Neural cell (in vitro differentiated cells): Measurements from ENCODE around the gene MRPS35. TPM values are rescaled to one million over a fixed set of nuclear protein-coding genes. Genes with fewer than 3 reads are reported as not detected.

Experiments used
- H2AFZ ChIP-seq: fragments of 200-600, 300-800 bp; sonication (generic), shearing (Covaris generic); 2 replicates; pipeline ENCODE4 v1.6.0; 2014; ENCODE audit warnings: low read depth, mild to moderate bottlenecking, antibody characterized with exemption, low read length, moderate library complexity
- H3F3A ChIP-seq: fragments of 200-600 bp; shearing (Covaris generic); 2 replicates; pipeline ENCODE4 v1.6.1; 2016; ENCODE audit warnings: mild to moderate bottlenecking, moderate library complexity, mixed read lengths, antibody characterized with exemption, low read length; ENCODE audit not compliant: insufficient read depth, poor library complexity, severe bottlenecking
- H3K27ac ChIP-seq: fragments of 200-600, 300-800 bp; sonication (generic), shearing (Covaris generic); 2 replicates; pipeline ENCODE4 v1.5.1; 2014; ENCODE audit warnings: mild to moderate bottlenecking, low read length, moderate library complexity
- H3K27me3 ChIP-seq: fragments of 300-800, 200-600 bp; sonication (generic), shearing (Covaris generic); 2 replicates; pipeline ENCODE4 v1.6.0; 2014; ENCODE audit warnings: mild to moderate bottlenecking, low read depth, low read length, moderate library complexity; ENCODE audit not compliant: insufficient read depth
- H3K36me3 ChIP-seq: fragments of 300-800, 200-600 bp; sonication (generic), shearing (Covaris generic); 2 replicates; pipeline ENCODE4 v1.5.1; 2014; ENCODE audit warnings: mild to moderate bottlenecking, antibody characterized with exemption, low read length, moderate library complexity; ENCODE audit not compliant: insufficient read depth
- H3K4me2 ChIP-seq: fragments of 300-800, 200-600 bp; sonication (generic), shearing (Covaris generic); 2 replicates; pipeline ENCODE4 v1.6.0; 2014; ENCODE audit warnings: mild to moderate bottlenecking, low read length
- H3K4me3 ChIP-seq: fragments of 300-800, 200-600 bp; sonication (generic), shearing (Covaris generic); 2 replicates; pipeline ENCODE4 v1.5.1; 2014; ENCODE audit warnings: mild to moderate bottlenecking, low read length, moderate library complexity
- H3K79me2 ChIP-seq: fragments of 200-600 bp; shearing (Covaris generic); replicated peaks from 2 replicates; pipeline ENCODE4 v1.6.0; 2014; ENCODE audit warnings: mild to moderate bottlenecking, low read length, moderate library complexity; ENCODE audit not compliant: insufficient read depth
- H3K9ac ChIP-seq: fragments of 300-800, 200-600 bp; sonication (generic), shearing (Covaris generic); 2 replicates; pipeline ENCODE4 v1.6.1; 2016; ENCODE audit warnings: mild to moderate bottlenecking, low read length, mixed read lengths
- H3K9me2 ChIP-seq: fragments of 200-600 bp; shearing (Covaris generic); 2 replicates; pipeline ENCODE4 v1.6.1; 2016; ENCODE audit warnings: mild to moderate bottlenecking, low read length, mixed read lengths; ENCODE audit not compliant: insufficient read depth
- H3K9me3 ChIP-seq: fragments of 200-600, 300-800 bp; sonication (generic), shearing (Covaris generic); 2 replicates; pipeline ENCODE4 v1.6.1; 2016; ENCODE audit warnings: mild to moderate bottlenecking, mixed run types, low read length, moderate library complexity, mixed read lengths
- H4K20me1 ChIP-seq: fragments of 200-600 bp; shearing (Covaris generic); 2 replicates; pipeline ENCODE4 v1.6.1; 2016; ENCODE audit warnings: mild to moderate bottlenecking, mixed run types; ENCODE audit not compliant: insufficient read depth
- EP300 ChIP-seq: fragments of 450-650 bp; conservative IDR thresholded peaks from 2 replicates; pipeline ENCODE4 v1.6.1; 2014; ENCODE audit warnings: antibody characterized with exemption, mild to moderate bottlenecking, moderate library complexity; ENCODE audit not compliant: poor library complexity, severe bottlenecking
- EZH2 ChIP-seq: fragments of 200-600, 300-800 bp; shearing (Covaris generic), sonication (generic); IDR thresholded peaks from 2 replicates; pipeline ENCODE4 v1.6.1; 2014; ENCODE audit warnings: antibody characterized with exemption, low read length, borderline replicate concordance, mild to moderate bottlenecking; ENCODE audit not compliant: insufficient read depth, poor library complexity, severe bottlenecking
- MXI1 ChIP-seq: fragments of 450-650 bp; conservative IDR thresholded peaks from 2 replicates; pipeline ENCODE4 v1.6.1; 2014; ENCODE audit warnings: antibody characterized with exemption, mild to moderate bottlenecking; ENCODE audit not compliant: poor library complexity, severe bottlenecking
- POLR2AphosphoS5 ChIP-seq: IDR thresholded peaks from 2 replicates; pipeline ENCODE4 v1.6.1; 2012
- RAD21 ChIP-seq: fragments of 450-650 bp; conservative IDR thresholded peaks from 2 replicates; pipeline ENCODE4 v1.6.1; 2014; ENCODE audit warnings: antibody characterized with exemption, mild to moderate bottlenecking, moderate library complexity
- SMC3 ChIP-seq: fragments of 450-650 bp; conservative IDR thresholded peaks from 2 replicates; pipeline ENCODE4 v1.6.1; 2014; ENCODE audit warnings: antibody characterized with exemption, mild to moderate bottlenecking, moderate library complexity; ENCODE audit not compliant: poor library complexity
- TAF1 ChIP-seq: IDR thresholded peaks from 2 replicates; pipeline ENCODE4 v1.6.1; 2012; ENCODE audit warnings: low read depth
- polyA plus RNA-seq: library from polyadenylated mRNA; depleted of rRNA; stranded (reverse); fragments of >200 nt; gene quantifications from 2 replicates; pipeline ENCODE4 v1.2.3, GENCODE V29; 2014
- TF ChIP-seq, protein P1 (sequence below): fragments of 450-650 bp; IDR thresholded peaks from 2 replicates; pipeline ENCODE4 v1.5.1; 2014; ENCODE audit warnings: antibody characterized with exemption, mild to moderate bottlenecking, moderate library complexity; ENCODE audit not compliant: poor library complexity, severe bottlenecking
- TF ChIP-seq, protein P2 (sequence below): IDR thresholded peaks from 2 replicates; pipeline ENCODE4 v1.6.1; 2012; ENCODE audit warnings: borderline replicate concordance

Gene MRPS35
- polyA plus RNA-seq, 1 donor from 2014 or later, result 105 TPM

DNA sequence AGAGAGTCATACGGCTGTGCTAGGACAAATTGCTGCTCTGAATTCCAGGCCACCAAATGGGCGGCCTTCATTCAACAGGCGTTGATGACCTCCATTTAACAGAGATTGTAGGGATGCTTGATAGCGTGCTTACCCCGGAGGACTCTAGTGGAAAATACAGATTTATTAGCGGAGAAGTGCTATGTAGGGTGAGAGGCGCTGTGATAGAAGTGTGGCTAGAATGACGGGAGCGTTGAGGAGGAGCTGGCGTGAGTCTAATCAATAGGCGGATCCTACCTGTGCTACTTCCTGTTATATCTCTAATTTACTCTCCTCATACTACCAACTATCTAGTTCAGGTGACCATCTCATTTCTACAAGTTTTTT lies 668 bp downstream of the MRPS35 start:
- Histone ChIP-seq H3K9me2 (no peaks in the 10 kb centered on the region), H4K20me1 (no peaks in the 10 kb centered on the region), H3K79me2 (peaks cover 41% of the 10 kb centered on the region), H3K9ac (peak overlapping the region; percentile 87), H3K27ac (peak overlapping the region; percentile 83), H3K4me3 (peak overlapping the region; percentile 96), H3K9me3 (no peaks in the 10 kb centered on the region), H2AFZ (peak overlapping the region; percentile 65), H3K4me2 (peak overlapping the region; percentile 94), H3K27me3 (no peaks in the 10 kb centered on the region), H3F3A (peaks cover 7% of the 10 kb centered on the region), H3K36me3 (no peaks in the 10 kb centered on the region)
- TF ChIP-seq, protein P1, sequence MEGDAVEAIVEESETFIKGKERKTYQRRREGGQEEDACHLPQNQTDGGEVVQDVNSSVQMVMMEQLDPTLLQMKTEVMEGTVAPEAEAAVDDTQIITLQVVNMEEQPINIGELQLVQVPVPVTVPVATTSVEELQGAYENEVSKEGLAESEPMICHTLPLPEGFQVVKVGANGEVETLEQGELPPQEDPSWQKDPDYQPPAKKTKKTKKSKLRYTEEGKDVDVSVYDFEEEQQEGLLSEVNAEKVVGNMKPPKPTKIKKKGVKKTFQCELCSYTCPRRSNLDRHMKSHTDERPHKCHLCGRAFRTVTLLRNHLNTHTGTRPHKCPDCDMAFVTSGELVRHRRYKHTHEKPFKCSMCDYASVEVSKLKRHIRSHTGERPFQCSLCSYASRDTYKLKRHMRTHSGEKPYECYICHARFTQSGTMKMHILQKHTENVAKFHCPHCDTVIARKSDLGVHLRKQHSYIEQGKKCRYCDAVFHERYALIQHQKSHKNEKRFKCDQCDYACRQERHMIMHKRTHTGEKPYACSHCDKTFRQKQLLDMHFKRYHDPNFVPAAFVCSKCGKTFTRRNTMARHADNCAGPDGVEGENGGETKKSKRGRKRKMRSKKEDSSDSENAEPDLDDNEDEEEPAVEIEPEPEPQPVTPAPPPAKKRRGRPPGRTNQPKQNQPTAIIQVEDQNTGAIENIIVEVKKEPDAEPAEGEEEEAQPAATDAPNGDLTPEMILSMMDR, result peak; percentile 7
- TF ChIP-seq RAD21, result no peak

DNA sequence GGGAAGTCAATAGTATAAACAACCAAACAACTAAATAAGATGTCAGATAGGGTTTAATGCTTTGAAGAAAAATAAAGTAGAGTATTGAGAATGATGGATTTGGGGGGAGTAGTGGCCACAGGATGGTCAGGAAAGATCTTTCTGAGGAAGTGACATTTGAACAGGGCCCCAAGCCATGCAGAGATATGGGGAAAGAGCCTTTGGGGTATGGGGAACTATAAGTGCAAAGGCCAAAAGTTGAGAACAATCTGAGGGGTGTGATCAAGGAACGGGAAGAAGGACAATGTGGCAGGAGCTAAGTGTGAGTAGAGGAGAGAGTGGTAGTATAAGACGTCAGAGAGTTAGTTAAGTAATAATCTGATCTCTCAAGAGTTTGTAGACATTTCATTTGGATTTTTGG lies 1.3 kb downstream of the MRPS35 start:
- H4K20me1 ChIP-seq, result no peaks in the 10 kb centered on the region
- H2AFZ ChIP-seq, result no peak overlapping the region
- peaks cover 41% of the 10 kb centered on the region for H3K79me2 ChIP-seq
- H3K4me3 ChIP-seq, result peak overlapping the region; percentile 96
- H3F3A ChIP-seq, result peaks cover 7% of the 10 kb centered on the region
- no peaks in the 10 kb centered on the region for H3K36me3 ChIP-seq
- H3K9me3 ChIP-seq, result no peaks in the 10 kb centered on the region
- H3K4me2 ChIP-seq, result peak overlapping the region; percentile 94
- peak overlapping the region; percentile 87 for H3K9ac ChIP-seq
- H3K9me2 ChIP-seq, result no peaks in the 10 kb centered on the region
- TF ChIP-seq MXI1, result no peak
- TF ChIP-seq, protein P1, result no peak
- TF ChIP-seq RAD21, result no peak
- TF ChIP-seq TAF1, result no peak
- TF ChIP-seq, protein P2, sequence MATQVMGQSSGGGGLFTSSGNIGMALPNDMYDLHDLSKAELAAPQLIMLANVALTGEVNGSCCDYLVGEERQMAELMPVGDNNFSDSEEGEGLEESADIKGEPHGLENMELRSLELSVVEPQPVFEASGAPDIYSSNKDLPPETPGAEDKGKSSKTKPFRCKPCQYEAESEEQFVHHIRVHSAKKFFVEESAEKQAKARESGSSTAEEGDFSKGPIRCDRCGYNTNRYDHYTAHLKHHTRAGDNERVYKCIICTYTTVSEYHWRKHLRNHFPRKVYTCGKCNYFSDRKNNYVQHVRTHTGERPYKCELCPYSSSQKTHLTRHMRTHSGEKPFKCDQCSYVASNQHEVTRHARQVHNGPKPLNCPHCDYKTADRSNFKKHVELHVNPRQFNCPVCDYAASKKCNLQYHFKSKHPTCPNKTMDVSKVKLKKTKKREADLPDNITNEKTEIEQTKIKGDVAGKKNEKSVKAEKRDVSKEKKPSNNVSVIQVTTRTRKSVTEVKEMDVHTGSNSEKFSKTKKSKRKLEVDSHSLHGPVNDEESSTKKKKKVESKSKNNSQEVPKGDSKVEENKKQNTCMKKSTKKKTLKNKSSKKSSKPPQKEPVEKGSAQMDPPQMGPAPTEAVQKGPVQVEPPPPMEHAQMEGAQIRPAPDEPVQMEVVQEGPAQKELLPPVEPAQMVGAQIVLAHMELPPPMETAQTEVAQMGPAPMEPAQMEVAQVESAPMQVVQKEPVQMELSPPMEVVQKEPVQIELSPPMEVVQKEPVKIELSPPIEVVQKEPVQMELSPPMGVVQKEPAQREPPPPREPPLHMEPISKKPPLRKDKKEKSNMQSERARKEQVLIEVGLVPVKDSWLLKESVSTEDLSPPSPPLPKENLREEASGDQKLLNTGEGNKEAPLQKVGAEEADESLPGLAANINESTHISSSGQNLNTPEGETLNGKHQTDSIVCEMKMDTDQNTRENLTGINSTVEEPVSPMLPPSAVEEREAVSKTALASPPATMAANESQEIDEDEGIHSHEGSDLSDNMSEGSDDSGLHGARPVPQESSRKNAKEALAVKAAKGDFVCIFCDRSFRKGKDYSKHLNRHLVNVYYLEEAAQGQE, result no peak
- no peak for TF ChIP-seq POLR2AphosphoS5
- TF ChIP-seq SMC3, result no peak
- no peak for TF ChIP-seq EZH2
- no peak for TF ChIP-seq EP300
- no peaks in the 10 kb centered on the region for H3K27me3 ChIP-seq
- H3K27ac ChIP-seq, result no peak overlapping the region
